GM12874 (cell line): ENCODE results near the gene APH1A.

ENCODE experiments used
- TF ChIP-seq, protein P1 (sequence below): IDR thresholded peaks from 2 replicates; pipeline ENCODE4 v1.5.1; 2011; ENCODE audit warnings: low read depth, mild to moderate bottlenecking, control low read depth, low read length, moderate library complexity; ENCODE audit not compliant: insufficient read depth

The APH1A gene

DNA sequence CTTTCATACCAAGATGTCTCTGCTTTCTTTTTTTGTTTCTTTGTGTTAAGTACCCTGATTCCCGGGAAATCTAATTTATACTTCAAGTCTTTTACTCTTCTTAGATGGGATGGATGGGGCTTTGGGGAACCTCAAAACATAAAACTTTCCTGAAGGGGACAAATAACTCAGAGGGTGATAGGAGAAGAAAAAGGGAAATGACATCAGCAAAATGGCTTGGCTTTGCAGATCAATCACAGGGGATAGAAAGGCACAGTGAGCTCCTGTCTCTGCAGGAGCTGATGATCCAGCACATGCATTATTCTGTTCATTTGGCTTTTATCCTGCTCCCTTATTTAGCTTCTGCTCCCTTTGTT is 12.6 kb downstream of the APH1A start:
- TF ChIP-seq, protein P1, sequence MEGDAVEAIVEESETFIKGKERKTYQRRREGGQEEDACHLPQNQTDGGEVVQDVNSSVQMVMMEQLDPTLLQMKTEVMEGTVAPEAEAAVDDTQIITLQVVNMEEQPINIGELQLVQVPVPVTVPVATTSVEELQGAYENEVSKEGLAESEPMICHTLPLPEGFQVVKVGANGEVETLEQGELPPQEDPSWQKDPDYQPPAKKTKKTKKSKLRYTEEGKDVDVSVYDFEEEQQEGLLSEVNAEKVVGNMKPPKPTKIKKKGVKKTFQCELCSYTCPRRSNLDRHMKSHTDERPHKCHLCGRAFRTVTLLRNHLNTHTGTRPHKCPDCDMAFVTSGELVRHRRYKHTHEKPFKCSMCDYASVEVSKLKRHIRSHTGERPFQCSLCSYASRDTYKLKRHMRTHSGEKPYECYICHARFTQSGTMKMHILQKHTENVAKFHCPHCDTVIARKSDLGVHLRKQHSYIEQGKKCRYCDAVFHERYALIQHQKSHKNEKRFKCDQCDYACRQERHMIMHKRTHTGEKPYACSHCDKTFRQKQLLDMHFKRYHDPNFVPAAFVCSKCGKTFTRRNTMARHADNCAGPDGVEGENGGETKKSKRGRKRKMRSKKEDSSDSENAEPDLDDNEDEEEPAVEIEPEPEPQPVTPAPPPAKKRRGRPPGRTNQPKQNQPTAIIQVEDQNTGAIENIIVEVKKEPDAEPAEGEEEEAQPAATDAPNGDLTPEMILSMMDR = no peak

DNA sequence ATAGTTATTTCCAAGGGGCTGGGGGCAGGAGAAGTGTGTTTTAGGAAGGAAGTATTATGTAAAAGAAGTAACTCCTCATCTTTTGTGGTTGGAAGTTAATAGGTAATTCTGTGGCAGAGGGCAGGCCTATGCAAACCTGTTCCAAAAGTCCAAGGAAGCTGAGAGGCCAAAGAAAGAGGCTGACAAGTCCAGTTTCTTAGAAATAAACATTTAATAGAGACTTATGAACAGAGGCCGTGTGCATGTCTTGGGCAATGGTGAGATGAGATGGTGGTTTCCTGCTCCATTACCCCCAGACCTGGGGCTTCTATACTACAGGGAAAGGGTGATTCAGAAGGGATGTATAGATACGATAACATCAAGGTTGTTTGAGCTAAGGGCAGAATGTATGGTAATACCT is 18.9 kb downstream of the APH1A start:
- TF ChIP-seq, protein P1 = no peak

DNA sequence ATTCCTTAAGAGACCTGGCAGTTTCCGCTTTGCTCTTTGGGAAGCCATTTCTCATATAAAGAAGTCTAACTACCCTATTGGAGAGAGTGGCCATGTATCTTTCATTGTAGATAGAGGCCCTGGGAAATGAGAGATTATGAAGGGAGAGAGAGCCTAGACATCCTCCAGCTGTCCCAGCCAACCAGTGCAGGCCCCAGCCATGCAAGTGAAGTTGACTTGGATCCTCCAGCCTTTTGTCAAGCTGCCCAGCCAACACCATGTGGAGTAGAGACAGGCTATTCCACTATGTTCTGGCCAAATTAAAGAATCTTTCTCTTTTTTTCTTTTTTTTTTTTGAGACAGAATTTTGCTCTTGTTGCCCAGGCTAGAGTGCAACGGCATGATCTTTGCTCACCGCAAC is 25.8 kb downstream of the APH1A start:
- TF ChIP-seq, protein P1 = no peak

DNA sequence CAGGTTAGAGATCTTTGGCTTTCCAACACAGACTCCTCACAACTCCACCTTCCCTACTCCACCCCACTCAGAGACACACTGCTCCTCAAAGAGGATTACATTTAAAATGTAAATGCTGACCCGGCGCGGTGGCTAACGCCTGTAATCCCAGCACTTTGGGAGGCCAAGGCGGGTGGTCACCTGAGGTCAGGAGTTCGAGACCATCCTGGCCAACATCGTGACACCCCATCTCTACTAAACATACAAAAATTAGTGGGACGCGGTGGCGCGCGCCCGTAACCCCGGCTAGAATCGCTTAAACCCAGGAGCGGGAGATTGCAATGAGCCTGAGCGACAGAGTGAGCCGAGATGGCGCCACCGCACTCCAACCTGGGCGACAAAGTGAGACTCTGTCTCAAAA is 31.1 kb downstream of the APH1A start:
- TF ChIP-seq, protein P1 = no peak

DNA sequence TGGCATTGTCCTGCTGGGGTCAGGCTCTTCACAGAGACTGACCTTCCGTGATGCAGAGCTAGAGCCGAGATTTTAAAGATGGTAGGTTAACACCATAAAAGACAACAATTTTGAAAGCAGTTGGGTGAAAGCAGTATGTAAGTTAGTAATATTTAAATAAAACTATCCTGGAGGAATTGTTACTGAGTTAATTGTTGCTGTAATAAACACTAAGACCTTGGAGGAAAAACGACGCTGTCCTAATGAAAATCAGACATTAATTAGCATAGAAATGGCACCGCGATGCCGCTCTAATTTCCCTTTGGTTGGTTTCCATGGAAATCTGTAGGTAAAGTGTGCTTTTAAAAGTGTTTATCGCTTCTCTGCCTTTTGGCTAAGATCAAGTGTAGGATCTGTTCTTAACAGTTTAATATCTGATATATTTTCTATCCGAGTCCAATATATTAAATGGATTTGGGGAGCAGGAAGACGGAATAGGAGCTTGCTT is 32.2 kb downstream of the APH1A start:
- TF ChIP-seq, protein P1 = no peak

DNA sequence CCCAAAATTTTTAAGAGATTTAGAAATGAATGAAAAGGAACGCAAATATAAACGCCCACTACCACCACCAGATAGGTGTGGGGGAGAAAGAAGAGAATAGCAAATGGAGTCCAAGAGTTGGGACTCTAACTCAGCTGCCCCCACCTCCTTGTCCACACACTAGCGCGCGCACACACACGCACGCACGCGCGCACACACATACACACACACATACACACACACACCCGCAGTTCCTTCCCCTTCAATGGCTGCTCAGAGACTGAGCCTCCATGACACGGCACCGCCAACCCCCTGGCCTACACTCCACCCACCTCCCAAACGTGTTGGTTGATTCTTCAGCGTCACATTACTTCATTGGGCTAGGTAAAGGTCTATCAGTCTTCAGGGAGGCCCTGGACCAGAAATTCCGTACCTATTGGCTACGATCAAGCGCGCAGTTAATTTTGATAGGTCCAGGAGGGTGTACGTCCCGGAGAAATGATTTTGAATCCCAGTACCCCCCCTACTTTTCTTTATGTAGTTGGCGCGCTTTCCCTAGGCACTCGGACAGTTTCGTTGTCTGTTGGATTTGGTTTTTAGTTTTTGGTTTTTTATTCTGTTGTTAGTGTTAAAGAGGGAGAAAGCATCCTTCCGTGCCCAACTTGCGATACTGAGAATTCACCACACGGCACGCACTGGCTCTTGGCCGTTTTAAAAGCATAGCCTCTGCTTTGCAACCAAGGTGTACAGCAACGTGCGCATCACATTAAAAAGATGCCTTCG is 32.8 kb downstream of the APH1A start, which contains the start of gene ANP32E:
ANP32E (minus strand) TSS at position 261 of the 762 bp plus-strand sequence. CDS start 326 bp downstream, outside the sequence.
- TF ChIP-seq, protein P1 = no peak

DNA sequence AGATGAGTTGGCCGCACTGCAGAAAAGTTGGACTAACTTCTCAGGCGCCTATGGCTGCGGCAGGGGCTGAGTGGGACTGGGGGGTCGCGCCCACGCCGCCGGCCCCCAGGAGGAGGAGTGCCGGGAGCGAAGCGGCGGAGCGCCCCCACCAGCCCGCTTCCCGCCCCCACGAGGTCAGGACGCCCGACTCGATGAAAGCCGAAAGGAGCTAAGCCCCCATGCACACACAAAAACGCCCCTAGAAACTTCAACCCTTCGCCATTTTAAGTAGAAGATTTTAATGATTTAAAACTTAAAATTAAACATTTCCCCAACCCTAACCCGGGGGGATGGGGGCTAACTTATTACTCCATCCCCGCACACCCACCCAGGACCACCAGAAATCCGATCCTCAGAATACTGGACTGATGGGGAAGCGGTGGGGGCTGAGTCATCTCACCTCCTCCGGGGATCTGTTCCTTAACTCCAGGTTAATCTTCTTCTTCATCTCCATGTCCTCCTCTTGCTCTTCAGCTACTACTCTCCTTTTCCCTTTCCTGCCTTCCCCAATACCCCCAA is 33.4 kb downstream of the APH1A start:
- TF ChIP-seq, protein P1 = peak; percentile 19; the same call in 1 of the 2 replicates
